GM19467 (cell line): ENCODE results near the gene HGS.
"Not testable (repeated sequence)": the region's sequence is repeated elsewhere in the genome, so short reads cannot be mapped to it uniquely, and the experiment has no call there.

Experiments
- ATAC-seq: cut with Tn5 transposase; IDR thresholded peaks from one replicate; pipeline ENCODE4 v1.9.1; 2021; ENCODE audit warnings: mild to moderate bottlenecking, moderate library complexity; ENCODE audit not compliant: unreplicated experiment

HGS gene

GRCh38 chr17:81738801-81739393 lies 55.1 kb downstream of the HGS start:
- ATAC-seq = no peak

- not testable (repeated sequence) for ATAC-seq
Measured at GRCh38 chr17:81739593-81739992, 55.8 kb downstream of the HGS start.

GRCh38 chr17:81740395-81740961 lies 56.7 kb downstream of the HGS start:
- ATAC-seq = no peak

GRCh38 chr17:81741049-81741593 lies 57.3 kb downstream of the HGS start:
- ATAC-seq = no peak

GRCh38 chr17:81741594-81742452 lies 58.0 kb downstream of the HGS start:
- ATAC-seq = no peak
